Esophagus squamous epithelium (tissue), 5 donors: ENCODE results near the gene R3HCC1L. TPM values are rescaled to one million over a fixed set of nuclear protein-coding genes. Genes with fewer than 3 reads are reported as not detected.
"Not testable (repeated sequence)": the region's sequence is repeated elsewhere in the genome, so short reads cannot be mapped to it uniquely, and the experiment has no call there.

Experiments
- DNase-seq: peaks from one replicate; lab custom pipeline; 2025; lab: John Stamatoyannopoulos, UW
- H3K27ac ChIP-seq, 4 donors: fragments of 200-600 bp; sonication (generic); one replicate each; pipeline ENCODE4 v1.5.1; 2016 to 2019; ENCODE audit warnings: mild to moderate bottlenecking in 1 of 4
- H3K27me3 ChIP-seq, 4 donors: fragments of 200-600 bp; sonication (generic); 1 replicate in 3 of 4; 2 replicates in 1 of 4; pipeline versions ENCODE4 v1.5.1 to v1.6.0; 2017 to 2021; ENCODE audit warnings: antibody characterized with exemption in 1 of 4
- H3K36me3 ChIP-seq, 3 donors: fragments of 200-600 bp; sonication (generic); one replicate each; pipeline ENCODE4 v1.5.1; 2016 to 2019
- H3K4me1 ChIP-seq, 3 donors: fragments of 200-600 bp; sonication (generic); one replicate each; pipeline ENCODE4 v1.5.1; 2017 to 2019
- H3K4me3 ChIP-seq, 4 donors: fragments of 200-600 bp; sonication (generic); 1 replicate in 3 of 4; 2 replicates in 1 of 4; pipeline ENCODE4 v1.5.1; 2016 to 2019; ENCODE audit warnings: mild to moderate bottlenecking in 2 of 4, moderate library complexity in 1 of 4
- H3K9me3 ChIP-seq, 3 donors: fragments of 200-600 bp; sonication (generic); one replicate each; pipeline ENCODE4 v1.5.1; 2016 to 2019
- CTCF ChIP-seq, 6 experiments: fragments of 450-650 bp in 4 of 6; fragments of 200-600 bp in 2 of 6; sonication (generic) in 2 of 6; IDR thresholded peaks; one replicate each; pipeline ENCODE4 v1.5.1; 2016 to 2019; ENCODE audit warnings: antibody characterized with exemption in 6 of 6, mild to moderate bottlenecking in 4 of 6, moderate library complexity in 4 of 6
- POLR2A ChIP-seq, 4 donors: fragments of 450-650 bp; IDR thresholded peaks; one replicate each; pipeline ENCODE4 v1.6.1; 2017; ENCODE audit warnings: antibody characterized with exemption in 4 of 4, mild to moderate bottlenecking in 4 of 4, moderate library complexity in 3 of 4
- WGBS, 2 donors: methylation state at CpG; one replicate each; pipeline ENCODE4 v1.1.5; 2018; 5-methylcytosine and 5-hydroxymethylcytosine counted together
- intact Hi-C: fragments of 100-400 bp; cut with DNase I; formaldehyde crosslinking; loops from one replicate; pipeline ENCODE4 v1.15.0; 2022
- total RNA-seq, 4 donors: library from RNA; depleted of rRNA; stranded (reverse); fragments of >200 nt; gene quantifications; one replicate each; pipeline ENCODE4 v1.1.0, GENCODE V29; 2016
- donor health status: DM: yes; HTN: yes; CAD: no.

Gene R3HCC1L
- total RNA-seq, 4 donors from 2014 or later = 5.5 to 12.5 (median 10.1) TPM

GRCh38 chr10:98223874-98224273 lies 89.4 kb downstream of the R3HCC1L start:
- WGBS, 2 donors = 100% methylated on average over 1 to 3 of the region's 6 CpGs
- no peak for DNase-seq
- no peak for TF ChIP-seq POLR2A (IDR thresholded peaks at IDR 0.05)
- TF ChIP-seq CTCF (IDR thresholded peaks at IDR 0.05) = no peak
- Histone ChIP-seq H3K9me3 (peaks cover 0 to 12% (median 8%) of the 10 kb centered on the region in 3 donors), H3K27me3 (no peaks in the 10 kb centered on the region), H3K4me1 (peaks cover 0 to 15% (median 0%) of the 10 kb centered on the region in 3 donors), H3K4me3 (no peak overlapping the region), H3K36me3 (peaks cover 0 to 5% (median 0%) of the 10 kb centered on the region in 3 donors), H3K27ac (no peak overlapping the region)
- intact Hi-C loops = no loop called here

DNA sequence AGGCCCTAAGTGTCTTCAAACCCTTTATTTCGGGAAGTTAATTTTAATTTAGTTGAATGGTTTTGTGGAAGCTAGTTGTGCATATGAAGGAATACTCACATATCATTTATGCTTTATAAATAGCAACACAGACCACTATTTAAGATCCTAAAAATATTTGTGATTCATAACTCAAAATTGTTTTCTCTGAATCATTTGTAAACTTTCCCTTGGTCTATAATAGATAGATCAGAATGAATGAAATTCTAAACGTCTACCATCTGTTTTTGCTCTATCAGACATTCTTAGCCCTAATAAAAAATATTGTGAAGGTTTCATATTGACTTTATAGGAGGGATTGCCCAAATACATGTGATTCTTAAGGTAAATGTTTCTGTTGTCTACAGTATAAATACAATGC lies 90.1 kb downstream of the R3HCC1L start:
- Histone ChIP-seq H3K4me3 (no peak overlapping the region), H3K27me3 (no peaks in the 10 kb centered on the region), H3K9me3 (peaks cover 0 to 8% (median 6%) of the 10 kb centered on the region in 3 donors), H3K4me1 (peaks cover 0 to 15% (median 0%) of the 10 kb centered on the region in 3 donors), H3K27ac (no peak overlapping the region), H3K36me3 (peaks cover 0 to 3% (median 0%) of the 10 kb centered on the region in 3 donors)
- intact Hi-C loops = no loop called here
- no peak for DNase-seq
- WGBS, 2 donors = 59% methylated on average over 2 of the region's 2 CpGs
- TF ChIP-seq POLR2A (IDR thresholded peaks at IDR 0.05) (no peak), CTCF (IDR thresholded peaks at IDR 0.05) (no peak)

DNA sequence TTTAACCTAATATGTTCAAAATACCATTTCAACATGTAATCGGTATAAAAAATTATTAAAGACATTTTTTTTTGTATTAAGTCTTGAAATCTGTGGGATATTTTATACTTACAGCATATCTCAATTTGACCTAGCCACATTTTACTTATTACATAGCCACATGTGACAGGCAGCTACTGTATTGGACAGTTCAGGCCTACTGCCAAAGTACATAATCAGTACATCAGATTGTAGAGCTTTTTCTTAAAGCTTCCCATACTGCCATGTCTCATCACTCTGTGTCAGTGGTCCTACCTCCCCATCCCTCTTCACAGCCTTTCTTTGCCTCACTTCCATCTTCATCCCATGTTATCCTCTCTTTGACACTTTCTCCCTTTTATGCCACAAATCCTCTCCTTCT lies 90.5 kb downstream of the R3HCC1L start:
- Histone ChIP-seq H3K4me3 (no peak overlapping the region), H3K27ac (no peak overlapping the region), H3K4me1 (peaks cover 0 to 15% (median 0%) of the 10 kb centered on the region in 3 donors), H3K36me3 (peaks cover 0 to 3% (median 0%) of the 10 kb centered on the region in 3 donors), H3K9me3 (peaks cover 0 to 5% (median under 1%) of the 10 kb centered on the region in 3 donors), H3K27me3 (no peaks in the 10 kb centered on the region)
- intact Hi-C loops = no loop called here
- TF ChIP-seq CTCF (IDR thresholded peaks at IDR 0.05) (no peak), POLR2A (IDR thresholded peaks at IDR 0.05) (no peak)
- WGBS, 2 donors = 79 to 88% methylated on average over 1 of the region's 1 CpG
- no peak for DNase-seq

GRCh38 chr10:98226508-98227144 lies 92.2 kb downstream of the R3HCC1L start:
- Histone ChIP-seq H3K4me3 (no peak overlapping the region), H3K36me3 (peaks cover 0 to 8% (median 0%) of the 10 kb centered on the region in 3 donors), H3K27me3 (no peaks in the 10 kb centered on the region), H3K9me3 (peaks cover 0 to 4% (median 0%) of the 10 kb centered on the region in 3 donors), H3K4me1 (peaks cover 0 to 15% (median 0%) of the 10 kb centered on the region in 3 donors), H3K27ac (no peak overlapping the region)
- intact Hi-C loops = no loop called here
- TF ChIP-seq POLR2A (IDR thresholded peaks at IDR 0.05) (no peak), CTCF (IDR thresholded peaks at IDR 0.05) (no peak)
- WGBS, 2 donors = 67 to 70% methylated on average over 1 of the region's 1 CpG
- no peak for DNase-seq

GRCh38 chr10:98227713-98228112 lies 93.3 kb downstream of the R3HCC1L start:
- H3K4me3 ChIP-seq, DNase-seq, intact Hi-C loops, H3K27ac ChIP-seq, H3K9me3 ChIP-seq, H3K27me3 ChIP-seq: not testable (repeated sequence)
- Histone ChIP-seq H3K4me1 (peaks cover 0 to 15% (median 0%) of the 10 kb centered on the region in 3 donors), H3K36me3 (peaks cover 0 to 18% (median 0%) of the 10 kb centered on the region in 3 donors)
- 100% methylated on average over 3 of the region's 3 CpGs for WGBS, 2 donors

DNA sequence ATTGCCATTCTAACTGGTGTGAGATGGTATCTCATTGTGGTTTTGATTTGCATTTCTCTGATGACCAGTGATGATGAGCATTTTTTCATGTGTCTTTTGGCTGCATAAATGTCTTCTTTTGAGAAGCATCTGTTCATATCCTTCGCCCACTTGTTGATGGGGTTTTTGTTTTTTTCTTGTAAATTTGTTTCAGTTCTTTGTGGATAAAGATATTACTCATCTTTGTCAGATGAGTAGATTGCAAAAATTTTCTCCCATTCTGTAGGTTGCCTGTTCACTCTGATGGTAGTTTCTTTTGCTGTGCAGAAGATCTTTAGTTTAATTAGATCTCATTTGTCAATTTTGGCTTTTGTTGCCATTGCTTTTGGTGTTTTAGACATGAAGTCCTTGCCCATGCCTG lies 93.8 kb downstream of the R3HCC1L start:
- WGBS, 2 donors = 72 to 100% methylated on average over 1 of the region's 1 CpG
- H3K36me3 ChIP-seq = peaks cover 0 to 18% (median 0%) of the 10 kb centered on the region in 3 donors
- H3K27ac ChIP-seq, DNase-seq, intact Hi-C loops, H3K4me3 ChIP-seq, H3K9me3 ChIP-seq, H3K27me3 ChIP-seq: not testable (repeated sequence)
- peaks cover 0 to 15% (median 0%) of the 10 kb centered on the region in 3 donors for H3K4me1 ChIP-seq
